ENCODE data around the gene URB1.

The URB1 gene

DNA sequence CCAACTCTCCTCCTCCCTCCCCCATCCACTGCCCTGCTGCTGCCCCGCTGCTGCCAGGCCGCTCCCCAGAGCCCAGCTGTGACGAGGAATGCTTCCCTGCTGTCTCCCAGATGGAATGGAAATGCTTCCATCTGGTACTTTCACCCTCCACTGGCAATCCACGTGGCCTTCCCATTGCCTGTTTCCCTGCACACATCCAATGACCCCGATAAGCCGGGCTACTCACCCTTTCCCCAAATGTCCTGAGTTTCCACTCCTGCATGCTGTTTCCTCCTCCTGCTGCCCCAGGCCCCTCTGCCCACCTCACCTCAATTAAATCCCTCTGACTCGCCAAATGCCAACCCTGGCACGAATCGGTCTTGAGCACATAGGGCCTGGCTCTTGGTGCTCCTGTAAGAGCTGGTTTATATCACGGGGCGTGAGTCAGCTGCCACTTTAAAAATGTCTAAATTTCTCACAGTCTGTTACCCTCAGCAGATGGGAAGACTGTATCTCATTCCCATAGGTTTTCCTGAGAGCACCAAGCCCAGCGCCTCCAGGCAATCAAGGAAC is 57.8 kb downstream of the URB1 start:
- no peak overlapping the region for H3K4me3 ChIP-seq (ENCODE audit: low read depth, low read length)
- TF ChIP-seq, protein P1, sequence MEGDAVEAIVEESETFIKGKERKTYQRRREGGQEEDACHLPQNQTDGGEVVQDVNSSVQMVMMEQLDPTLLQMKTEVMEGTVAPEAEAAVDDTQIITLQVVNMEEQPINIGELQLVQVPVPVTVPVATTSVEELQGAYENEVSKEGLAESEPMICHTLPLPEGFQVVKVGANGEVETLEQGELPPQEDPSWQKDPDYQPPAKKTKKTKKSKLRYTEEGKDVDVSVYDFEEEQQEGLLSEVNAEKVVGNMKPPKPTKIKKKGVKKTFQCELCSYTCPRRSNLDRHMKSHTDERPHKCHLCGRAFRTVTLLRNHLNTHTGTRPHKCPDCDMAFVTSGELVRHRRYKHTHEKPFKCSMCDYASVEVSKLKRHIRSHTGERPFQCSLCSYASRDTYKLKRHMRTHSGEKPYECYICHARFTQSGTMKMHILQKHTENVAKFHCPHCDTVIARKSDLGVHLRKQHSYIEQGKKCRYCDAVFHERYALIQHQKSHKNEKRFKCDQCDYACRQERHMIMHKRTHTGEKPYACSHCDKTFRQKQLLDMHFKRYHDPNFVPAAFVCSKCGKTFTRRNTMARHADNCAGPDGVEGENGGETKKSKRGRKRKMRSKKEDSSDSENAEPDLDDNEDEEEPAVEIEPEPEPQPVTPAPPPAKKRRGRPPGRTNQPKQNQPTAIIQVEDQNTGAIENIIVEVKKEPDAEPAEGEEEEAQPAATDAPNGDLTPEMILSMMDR (IDR thresholded peaks at IDR 0.05; ENCODE audit: low read depth, low read length): no peak
- no peak overlapping the region for H3K27ac ChIP-seq
- peak; percentile 65 for DNase-seq
- no peaks in the 10 kb centered on the region for H3K27me3 ChIP-seq (ENCODE audit: insufficient read depth, low read depth, severe bottlenecking)
- no peaks in the 10 kb centered on the region for H3K9me3 ChIP-seq (ENCODE audit: severe bottlenecking)
- H3K36me3 ChIP-seq: peaks cover 67% of the 10 kb centered on the region

DNA sequence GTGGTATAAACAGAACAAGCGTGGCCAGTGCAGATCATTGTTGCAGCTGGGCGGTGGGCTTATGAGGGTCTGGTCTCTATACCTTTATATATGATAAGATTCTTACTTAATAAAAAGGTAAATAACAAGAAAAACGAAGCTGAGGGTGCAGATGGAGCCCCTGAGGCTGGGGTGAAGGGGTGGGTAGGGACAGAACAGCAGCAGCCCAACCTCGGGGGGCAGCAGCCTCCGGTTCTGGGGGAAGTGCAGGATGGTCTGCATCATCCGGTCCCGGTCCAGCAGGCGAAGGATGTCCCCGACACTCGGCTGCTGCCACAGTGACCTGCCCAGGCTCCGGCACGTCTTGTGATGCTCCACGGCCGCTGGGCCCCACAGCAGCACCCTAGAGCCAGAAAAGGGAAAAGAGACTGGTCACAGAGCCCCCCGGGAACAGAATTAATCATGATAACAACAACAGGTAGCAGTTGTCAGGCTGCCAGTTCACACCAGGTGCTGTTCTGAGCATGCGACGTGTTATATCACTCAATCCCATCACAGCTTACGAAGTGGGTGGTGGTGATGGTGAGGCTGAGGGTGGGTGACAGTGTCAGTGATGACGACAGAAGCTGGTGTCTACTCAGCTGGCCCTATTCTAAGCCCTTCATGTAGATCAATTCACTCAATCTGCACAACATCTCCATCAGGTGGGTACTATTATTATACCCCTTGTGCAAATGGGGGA is 58.7 kb downstream of the URB1 start:
- no peak for DNase-seq
- no peak overlapping the region for H3K27ac ChIP-seq
- no peaks in the 10 kb centered on the region for H3K27me3 ChIP-seq (ENCODE audit: insufficient read depth, low read depth, severe bottlenecking)
- H3K9me3 ChIP-seq (ENCODE audit: severe bottlenecking): no peaks in the 10 kb centered on the region
- H3K36me3 ChIP-seq: peaks cover 65% of the 10 kb centered on the region
- TF ChIP-seq, protein P1 (IDR thresholded peaks at IDR 0.05; ENCODE audit: low read depth, low read length): no peak
- H3K4me3 ChIP-seq (ENCODE audit: low read depth, low read length): no peak overlapping the region

DNA sequence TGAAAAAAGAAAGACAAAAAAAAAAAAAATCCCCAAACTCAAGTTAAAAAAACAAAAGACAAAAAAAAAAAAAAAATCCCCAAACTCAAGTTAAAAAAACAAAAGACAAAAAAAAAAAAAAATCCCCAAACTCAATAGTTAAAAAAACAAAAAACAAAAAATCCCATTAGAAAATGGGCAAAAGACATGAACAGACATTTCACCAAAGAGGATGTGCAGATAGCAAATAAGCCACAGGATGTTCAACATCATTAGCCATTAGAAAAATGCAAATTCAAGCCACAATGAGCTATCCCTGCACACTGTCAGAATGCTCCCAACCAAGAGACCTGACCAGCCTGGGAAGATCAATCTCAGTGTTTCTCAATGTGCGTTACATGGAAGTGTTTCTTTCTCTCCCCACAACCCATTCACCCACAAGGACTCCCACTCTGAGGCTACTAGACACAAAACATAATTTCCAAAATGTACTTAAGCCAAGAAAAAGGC is 60.3 kb downstream of the URB1 start:
- H3K36me3 ChIP-seq: peaks cover 64% of the 10 kb centered on the region

DNA sequence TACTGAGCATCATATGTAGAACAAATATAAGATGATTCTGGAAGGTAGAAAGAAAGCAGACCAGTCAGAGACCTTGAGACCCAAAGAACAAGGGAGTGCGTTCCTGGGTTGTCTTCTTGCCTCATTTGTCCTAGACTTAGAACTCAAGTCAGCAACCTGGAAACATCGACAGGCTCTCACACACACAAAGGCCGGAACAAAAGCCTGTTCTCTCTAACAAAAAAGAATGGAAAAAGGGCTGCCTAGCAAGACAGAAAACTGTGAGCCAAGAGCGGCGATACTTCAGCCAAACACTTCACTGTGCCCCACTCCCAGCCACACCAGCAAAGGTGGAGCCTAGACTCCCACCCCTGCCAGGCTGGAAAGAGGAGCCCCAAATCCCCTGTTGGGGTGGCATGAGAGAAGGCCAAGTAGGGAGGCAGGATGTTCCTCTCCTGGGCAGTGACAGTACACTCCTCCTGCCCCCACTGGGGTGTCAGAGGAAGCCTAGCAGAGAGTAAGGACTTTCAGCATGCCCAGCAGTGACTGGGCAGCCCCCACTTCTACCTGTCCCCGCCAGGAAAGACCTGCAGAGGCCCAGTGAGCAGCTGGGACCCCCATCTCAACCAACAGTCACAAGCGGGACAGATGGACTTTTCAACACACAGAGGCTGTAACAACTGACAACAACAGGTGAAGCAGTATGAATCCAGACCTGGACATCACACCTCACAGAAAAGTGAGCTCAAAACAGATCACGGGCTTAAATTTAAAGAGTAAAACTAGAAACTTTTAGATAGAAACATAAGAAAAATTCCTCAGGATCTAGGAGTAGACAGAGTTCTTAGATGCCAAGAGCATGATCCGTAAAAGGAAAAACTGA is 61.1 kb downstream of the URB1 start:
- peaks cover 62% of the 10 kb centered on the region for H3K36me3 ChIP-seq
- no peak overlapping the region for H3K4me3 ChIP-seq (ENCODE audit: low read depth, low read length)
- H3K27ac ChIP-seq: no peak overlapping the region
- no peak for DNase-seq
- H3K9me3 ChIP-seq (ENCODE audit: severe bottlenecking): no peaks in the 10 kb centered on the region
- TF ChIP-seq, protein P1 (IDR thresholded peaks at IDR 0.05; ENCODE audit: low read depth, low read length): no peak
- H3K27me3 ChIP-seq (ENCODE audit: insufficient read depth, low read depth, severe bottlenecking): no peaks in the 10 kb centered on the region

More for the DNA sequence above, 60.3 kb downstream of the URB1 start:
- H3K27me3 ChIP-seq (ENCODE audit: insufficient read depth, low read depth, severe bottlenecking): no peaks in the 10 kb centered on the region
- DNase-seq: no peak
- no peak overlapping the region for H3K4me3 ChIP-seq (ENCODE audit: low read depth, low read length)
- no peaks in the 10 kb centered on the region for H3K9me3 ChIP-seq (ENCODE audit: severe bottlenecking)
- no peak overlapping the region for H3K27ac ChIP-seq
- TF ChIP-seq, protein P1 (IDR thresholded peaks at IDR 0.05; ENCODE audit: low read depth, low read length): no peak

DNA sequence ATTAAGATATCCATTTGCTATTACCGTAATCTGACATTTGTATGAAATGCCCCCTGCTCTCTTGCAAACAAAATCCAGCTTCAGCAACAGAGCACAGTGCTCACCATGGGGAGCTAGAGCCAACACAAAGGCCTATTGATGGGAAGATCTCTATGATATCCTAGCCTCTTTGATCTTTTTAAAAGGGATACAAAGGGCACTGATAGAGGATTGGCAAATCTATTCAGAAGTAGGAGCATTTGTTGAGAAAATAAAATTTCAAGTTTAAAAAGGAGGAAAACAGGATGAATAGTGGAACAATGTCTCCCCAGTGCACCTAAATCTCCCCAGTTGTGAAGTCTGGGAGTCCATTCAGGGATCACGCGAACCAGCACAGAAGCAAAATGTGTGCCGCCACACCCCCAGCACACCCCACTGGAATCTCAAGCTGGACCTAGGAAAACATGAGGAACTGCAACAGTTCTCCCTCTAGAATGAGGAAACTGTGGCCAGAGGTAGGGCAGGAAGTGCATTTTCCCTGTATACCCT is 62.0 kb downstream of the URB1 start:
- Histone ChIP-seq H3K9me3 (ENCODE audit: severe bottlenecking) (no peaks in the 10 kb centered on the region), H3K36me3 (peaks cover 62% of the 10 kb centered on the region), H3K27me3 (ENCODE audit: insufficient read depth, low read depth, severe bottlenecking) (no peaks in the 10 kb centered on the region), H3K4me3 (ENCODE audit: low read depth, low read length) (no peak overlapping the region), H3K27ac (no peak overlapping the region)
- TF ChIP-seq, protein P1 (IDR thresholded peaks at IDR 0.05; ENCODE audit: low read depth, low read length): no peak
- DNase-seq: no peak
